B cell (primary cell): Measurements from ENCODE around the gene PDX1.

Experiments
- EZH2 ChIP-seq: IDR thresholded peaks from 2 replicates; pipeline ENCODE4 v1.6.1; 2012; ENCODE audit warnings: borderline replicate concordance, low read depth, mild to moderate bottlenecking, moderate library complexity, low read length; ENCODE audit not compliant: insufficient read depth, poor library complexity, severe bottlenecking
- TF ChIP-seq, protein P1 (sequence below): fragments of 200-600 bp; IDR thresholded peaks from one replicate; pipeline ENCODE4 v1.8.0; 2022; ENCODE audit warnings: antibody characterized with exemption, mild to moderate bottlenecking

DNA sequence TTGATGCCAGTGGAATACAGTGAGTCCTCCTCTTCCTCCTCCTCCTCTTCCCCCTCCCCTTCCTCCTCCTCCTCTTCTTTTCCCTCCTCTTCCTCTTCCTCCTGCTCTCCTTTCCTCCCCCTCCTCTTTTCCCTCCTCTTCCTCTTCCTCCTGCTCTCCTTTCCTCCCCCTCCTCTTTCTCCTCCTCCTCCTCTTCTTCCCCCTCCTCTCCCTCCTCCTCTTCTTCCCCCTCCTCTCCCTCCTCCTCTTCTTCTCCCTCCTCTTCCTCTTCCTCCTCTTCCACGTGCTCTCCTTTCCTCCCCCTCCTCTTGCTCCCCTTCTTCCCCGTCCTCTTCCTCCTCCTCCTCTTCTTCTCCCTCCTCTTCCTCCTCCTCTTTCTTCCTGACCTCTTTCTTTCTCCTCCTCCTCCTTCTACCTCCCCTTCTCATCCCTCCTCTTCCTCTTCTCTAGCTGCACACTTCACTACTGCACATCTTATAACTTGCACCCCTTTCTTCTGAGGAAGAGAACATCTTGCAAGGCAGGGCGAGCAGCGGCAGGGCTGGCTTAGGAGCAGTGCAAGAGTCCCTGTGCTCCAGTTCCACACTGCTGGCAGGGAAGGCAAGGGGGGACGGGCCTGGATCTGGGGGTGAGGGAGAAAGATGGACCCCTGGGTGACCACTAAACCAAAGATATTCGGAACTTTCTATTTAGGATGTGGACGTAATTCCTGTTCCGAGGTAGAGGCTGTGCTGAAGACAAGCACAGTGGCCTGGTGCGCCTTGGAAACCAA lies 5.6 kb downstream of the PDX1 start:
- TF ChIP-seq EZH2: no peak
- TF ChIP-seq, protein P1, sequence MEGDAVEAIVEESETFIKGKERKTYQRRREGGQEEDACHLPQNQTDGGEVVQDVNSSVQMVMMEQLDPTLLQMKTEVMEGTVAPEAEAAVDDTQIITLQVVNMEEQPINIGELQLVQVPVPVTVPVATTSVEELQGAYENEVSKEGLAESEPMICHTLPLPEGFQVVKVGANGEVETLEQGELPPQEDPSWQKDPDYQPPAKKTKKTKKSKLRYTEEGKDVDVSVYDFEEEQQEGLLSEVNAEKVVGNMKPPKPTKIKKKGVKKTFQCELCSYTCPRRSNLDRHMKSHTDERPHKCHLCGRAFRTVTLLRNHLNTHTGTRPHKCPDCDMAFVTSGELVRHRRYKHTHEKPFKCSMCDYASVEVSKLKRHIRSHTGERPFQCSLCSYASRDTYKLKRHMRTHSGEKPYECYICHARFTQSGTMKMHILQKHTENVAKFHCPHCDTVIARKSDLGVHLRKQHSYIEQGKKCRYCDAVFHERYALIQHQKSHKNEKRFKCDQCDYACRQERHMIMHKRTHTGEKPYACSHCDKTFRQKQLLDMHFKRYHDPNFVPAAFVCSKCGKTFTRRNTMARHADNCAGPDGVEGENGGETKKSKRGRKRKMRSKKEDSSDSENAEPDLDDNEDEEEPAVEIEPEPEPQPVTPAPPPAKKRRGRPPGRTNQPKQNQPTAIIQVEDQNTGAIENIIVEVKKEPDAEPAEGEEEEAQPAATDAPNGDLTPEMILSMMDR: no peak
